DMS79 (cell line): Measurements from ENCODE around the gene ZGLP1.
"Not testable (repeated sequence)": the region's sequence is repeated elsewhere in the genome, so short reads cannot be mapped to it uniquely, and the experiment has no call there.

Experiments
- DNase-seq: peaks from one replicate; lab custom pipeline; 2025; lab: John Stamatoyannopoulos, UW

The ZGLP1 gene

GRCh38 chr19:10293637-10294367 lies 15.8 kb downstream of the ZGLP1 start:
- no peak for DNase-seq

DNA sequence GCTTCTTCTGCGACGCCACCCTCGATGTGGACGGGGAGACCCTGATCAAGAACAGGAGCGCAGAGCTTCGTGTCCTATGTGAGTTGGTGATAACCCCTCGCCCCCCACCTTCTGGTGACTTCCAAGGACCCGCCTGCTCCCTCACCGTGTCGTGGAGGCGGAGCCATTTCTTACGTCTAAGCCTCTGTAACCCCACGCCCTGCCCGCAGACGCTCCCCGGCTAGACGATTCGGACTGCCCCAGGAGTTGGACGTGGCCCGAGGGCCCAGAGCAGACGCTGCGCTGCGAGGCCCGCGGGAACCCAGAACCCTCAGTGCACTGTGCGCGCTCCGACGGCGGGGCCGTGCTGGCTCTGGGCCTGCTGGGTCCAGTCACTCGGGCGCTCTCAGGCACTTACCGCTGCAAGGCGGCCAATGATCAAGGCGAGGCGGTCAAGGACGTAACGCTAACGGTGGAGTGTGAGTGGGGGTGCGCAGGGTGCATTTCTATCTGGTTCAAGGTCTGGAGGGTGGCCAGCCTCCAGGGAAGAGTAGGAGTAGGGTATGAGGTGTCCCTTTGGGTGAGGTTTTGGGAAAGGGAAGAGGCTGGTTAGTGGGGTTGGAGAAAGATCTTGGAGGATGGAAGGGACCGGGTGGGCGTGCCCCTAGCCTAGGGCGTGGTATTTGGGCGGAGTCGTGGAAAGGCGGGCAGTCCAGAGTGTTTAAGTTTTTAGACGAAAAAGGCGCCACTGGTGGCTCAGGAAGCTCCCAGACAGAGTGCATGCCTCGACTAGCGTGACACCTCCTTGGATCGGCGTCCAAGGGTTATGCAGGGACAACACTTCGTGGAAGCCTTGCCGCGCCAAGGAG lies 16.6 kb downstream of the ZGLP1 start:
- DNase-seq, result no peak

GRCh38 chr19:10292206-10292788 lies 17.3 kb downstream of the ZGLP1 start:
- no peak for DNase-seq

DNA sequence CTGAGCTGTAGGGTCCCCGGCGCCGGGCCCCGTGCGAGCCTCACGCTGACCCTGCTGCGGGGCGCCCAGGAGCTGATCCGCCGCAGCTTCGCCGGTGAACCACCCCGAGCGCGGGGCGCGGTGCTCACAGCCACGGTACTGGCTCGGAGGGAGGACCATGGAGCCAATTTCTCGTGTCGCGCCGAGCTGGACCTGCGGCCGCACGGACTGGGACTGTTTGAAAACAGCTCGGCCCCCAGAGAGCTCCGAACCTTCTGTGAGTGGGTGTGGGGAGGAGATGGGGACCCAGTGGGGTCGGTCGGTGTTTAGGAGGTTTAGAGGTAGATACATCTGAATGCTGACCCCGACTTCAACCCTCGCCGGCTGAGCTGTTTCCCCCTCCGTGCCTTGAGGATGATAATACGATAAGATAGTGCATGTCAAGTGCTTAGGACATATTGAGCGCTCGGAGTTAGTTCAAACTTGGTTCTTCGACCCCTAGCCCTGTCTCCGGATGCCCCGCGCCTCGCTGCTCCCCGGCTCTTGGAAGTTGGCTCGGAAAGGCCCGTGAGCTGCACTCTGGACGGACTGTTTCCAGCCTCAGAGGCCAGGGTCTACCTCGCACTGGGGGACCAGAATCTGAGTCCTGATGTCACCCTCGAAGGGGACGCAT lies 17.9 kb downstream of the ZGLP1 start:
- no peak for DNase-seq

- no peak for DNase-seq
Measured at GRCh38 chr19:10290876-10291553, 18.6 kb downstream of the ZGLP1 start.

- peak; percentile 22 for DNase-seq
Measured at GRCh38 chr19:10290357-10290875, 19.2 kb downstream of the ZGLP1 start.

GRCh38 chr19:10289836-10290356 lies 19.7 kb downstream of the ZGLP1 start, which contains the start of gene ICAM5:
Gene ICAM5 (plus strand): TSS chr19:10289952. CDS start chr19:10290044, 92 bp downstream.
- no peak for DNase-seq

DNA sequence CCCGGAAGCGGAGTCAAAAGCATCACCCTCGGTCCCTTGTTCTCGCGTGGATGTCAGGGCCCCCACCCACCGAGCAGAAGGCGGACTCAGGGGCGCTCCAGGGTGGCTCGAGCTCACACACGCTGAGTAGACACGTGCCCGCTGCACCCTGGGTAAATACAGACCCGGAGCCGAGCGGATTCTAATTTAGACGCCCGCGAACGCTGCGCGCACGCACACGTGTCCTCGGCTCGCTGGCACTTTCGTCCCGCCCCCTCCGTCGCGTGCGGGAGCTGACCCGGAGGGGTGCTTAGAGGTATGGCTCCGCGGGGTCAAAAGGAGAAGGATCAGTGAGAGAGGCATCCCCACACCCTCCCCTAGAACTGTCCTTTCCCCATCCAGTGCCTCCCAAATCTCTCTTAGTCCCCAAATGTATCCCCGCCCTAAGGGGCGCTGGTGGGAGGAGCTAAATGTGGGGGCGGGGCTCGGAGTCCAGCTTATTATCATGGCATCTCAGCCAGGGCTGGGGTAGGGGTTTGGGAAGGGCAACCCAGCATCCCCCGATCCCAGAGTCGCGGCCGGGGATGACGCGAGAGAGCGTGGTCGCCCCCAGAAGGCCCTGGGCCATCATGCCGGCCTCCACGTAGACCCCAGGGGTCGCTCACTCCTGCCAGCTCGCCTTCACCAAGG lies 20.3 kb downstream of the ZGLP1 start:
- peak; percentile 70 for DNase-seq

GRCh38 chr19:10288662-10289166 lies 20.9 kb downstream of the ZGLP1 start:
- DNase-seq, result no peak

DNA sequence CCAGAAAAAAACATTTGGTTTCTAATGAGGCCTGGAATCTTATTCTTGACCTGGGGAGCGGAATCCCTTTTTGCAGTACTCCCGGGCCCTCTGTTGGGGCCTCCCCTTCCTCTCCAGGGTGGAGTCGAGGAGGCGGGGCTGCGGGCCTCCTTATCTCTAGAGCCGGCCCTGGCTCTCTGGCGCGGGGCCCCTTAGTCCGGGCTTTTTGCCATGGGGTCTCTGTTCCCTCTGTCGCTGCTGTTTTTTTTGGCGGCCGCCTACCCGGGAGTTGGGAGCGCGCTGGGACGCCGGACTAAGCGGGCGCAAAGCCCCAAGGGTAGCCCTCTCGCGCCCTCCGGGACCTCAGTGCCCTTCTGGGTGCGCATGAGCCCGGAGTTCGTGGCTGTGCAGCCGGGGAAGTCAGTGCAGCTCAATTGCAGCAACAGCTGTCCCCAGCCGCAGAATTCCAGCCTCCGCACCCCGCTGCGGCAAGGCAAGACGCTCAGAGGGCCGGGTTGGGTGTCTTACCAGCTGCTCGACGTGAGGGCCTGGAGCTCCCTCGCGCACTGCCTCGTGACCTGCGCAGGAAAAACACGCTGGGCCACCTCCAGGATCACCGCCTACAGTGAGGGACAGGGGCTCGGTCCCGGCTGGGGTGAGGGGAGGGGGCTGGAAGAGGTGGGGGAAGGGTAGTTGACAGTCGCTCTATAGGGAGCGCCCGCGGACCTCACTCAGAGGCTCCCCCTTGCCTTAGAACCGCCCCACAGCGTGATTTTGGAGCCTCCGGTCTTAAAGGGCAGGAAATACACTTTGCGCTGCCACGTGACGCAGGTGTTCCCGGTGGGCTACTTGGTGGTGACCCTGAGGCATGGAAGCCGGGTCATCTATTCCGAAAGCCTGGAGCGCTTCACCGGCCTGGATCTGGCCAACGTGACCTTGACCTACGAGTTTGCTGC lies 22.5 kb downstream of the ZGLP1 start, which contains the start of gene ICAM4:
ICAM4 (plus strand) TSS at position 153 of the 935 bp plus-strand sequence; CDS start at position 211, 58 bp downstream.
- DNase-seq, result no peak

- DNase-seq, result no peak
Measured at GRCh38 chr19:10285393-10285792, 24.2 kb downstream of the ZGLP1 start.

DNA sequence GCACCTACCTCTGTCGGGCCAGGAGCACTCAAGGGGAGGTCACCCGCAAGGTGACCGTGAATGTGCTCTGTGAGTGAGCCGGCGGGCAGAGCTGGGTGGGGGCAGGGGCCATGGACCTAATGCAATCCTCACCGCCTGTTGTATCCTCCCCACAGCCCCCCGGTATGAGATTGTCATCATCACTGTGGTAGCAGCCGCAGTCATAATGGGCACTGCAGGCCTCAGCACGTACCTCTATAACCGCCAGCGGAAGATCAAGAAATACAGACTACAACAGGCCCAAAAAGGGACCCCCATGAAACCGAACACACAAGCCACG lies 24.7 kb downstream of the ZGLP1 start:
- no peak for DNase-seq

DNA sequence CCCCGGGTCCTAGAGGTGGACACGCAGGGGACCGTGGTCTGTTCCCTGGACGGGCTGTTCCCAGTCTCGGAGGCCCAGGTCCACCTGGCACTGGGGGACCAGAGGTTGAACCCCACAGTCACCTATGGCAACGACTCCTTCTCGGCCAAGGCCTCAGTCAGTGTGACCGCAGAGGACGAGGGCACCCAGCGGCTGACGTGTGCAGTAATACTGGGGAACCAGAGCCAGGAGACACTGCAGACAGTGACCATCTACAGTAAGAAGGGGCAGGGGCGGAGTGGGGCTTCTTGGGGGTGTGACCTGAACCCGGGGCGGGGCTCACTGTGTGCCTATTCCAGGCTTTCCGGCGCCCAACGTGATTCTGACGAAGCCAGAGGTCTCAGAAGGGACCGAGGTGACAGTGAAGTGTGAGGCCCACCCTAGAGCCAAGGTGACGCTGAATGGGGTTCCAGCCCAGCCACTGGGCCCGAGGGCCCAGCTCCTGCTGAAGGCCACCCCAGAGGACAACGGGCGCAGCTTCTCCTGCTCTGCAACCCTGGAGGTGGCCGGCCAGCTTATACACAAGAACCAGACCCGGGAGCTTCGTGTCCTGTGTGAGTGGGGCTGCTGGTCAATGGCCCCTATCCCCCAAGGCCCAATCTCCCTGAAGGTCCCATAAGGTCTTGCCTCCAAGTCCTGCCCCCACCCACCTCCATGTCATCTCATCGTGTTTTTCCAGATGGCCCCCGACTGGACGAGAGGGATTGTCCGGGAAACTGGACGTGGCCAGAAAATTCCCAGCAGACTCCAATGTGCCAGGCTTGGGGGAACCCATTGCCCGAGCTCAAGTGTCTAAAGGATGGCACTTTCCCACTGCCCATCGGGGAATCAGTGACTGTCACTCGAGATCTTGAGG lies 25.3 kb downstream of the ZGLP1 start:
- DNase-seq, result no peak

GRCh38 chr19:10283301-10284064 lies 26.1 kb downstream of the ZGLP1 start:
- DNase-seq, result no peak

DNA sequence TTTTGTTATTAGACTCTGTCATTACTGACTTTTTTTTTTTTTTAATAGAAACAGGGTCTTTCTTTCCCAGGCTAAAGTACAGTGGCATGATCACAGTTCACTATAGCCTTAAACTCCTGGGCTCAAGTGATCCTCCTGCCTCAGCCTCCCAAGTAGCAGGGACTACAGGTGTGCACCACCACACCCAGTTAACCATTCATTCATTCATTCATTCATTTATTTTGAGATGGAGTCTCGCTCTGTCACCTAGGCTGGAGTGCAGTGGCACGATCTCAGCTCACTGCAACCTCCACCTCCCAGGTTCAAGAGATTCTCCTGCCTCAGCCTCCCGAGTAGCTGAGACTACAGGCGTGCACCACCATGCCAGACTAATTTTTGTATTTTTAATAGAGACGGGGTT lies 27.6 kb downstream of the ZGLP1 start:
- not testable (repeated sequence) for DNase-seq

DNA sequence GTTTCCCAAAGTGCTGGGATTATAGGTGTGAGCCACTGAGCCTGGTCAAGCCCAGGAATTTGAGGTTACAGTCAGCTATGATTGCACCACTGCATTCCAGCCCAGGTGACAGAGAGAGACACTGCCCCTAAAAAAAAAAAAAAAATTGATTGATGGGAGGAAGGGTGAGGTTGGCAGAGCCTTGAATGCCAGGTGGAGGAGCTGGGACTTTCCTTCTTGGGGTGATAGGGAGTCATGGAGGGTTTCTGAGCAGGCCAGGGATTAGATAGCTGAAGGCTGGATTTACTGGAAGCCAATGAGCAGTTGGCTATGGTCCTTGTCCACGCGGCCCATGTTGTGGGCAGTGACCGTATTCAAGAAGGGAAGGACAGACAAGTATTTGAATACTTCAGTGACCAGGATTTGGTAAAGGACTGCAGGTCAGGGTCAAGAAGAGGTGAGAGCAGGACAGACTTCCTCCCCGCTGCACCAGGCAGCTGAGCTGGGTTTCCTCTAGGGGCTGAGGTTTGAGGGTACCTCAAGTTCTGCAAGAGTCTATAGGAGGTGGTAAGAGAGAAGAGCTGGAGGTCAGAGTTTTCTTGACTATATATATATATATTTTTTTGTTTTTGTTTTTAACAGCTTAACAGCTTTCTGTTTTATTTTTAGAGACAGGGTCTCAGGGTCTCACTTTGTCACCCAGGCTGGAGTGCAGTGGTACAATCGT lies 29.7 kb downstream of the ZGLP1 start:
- no peak for DNase-seq

- no peak for DNase-seq
Measured at GRCh38 chr19:10278935-10279334, 30.7 kb downstream of the ZGLP1 start.
